ENCODE measurements around the gene OXSR1. TPM values are rescaled to one million over a fixed set of nuclear protein-coding genes. Genes with fewer than 3 reads are reported as not detected.

Gene OXSR1
- total RNA-seq, 1 experiment from 2014 or later: 33.2 TPM

- Histone ChIP-seq H3K36me3 (ENCODE audit: control insufficient read depth, insufficient read depth, low read length) (no peaks in the 10 kb centered on the region), H3K4me1 (ENCODE audit: control insufficient read depth, insufficient read depth, low read length) (no peaks in the 10 kb centered on the region), H3K27me3 (ENCODE audit: control insufficient read depth, insufficient read depth, low read length) (no peaks in the 10 kb centered on the region), H3K9me3 (ENCODE audit: control insufficient read depth, insufficient read depth, low read depth, low read length) (no peaks in the 10 kb centered on the region), H3K27ac (ENCODE audit: low read length) (no peak overlapping the region), H3K4me3 (ENCODE audit: low read depth in 2 of 2, low read length in 2 of 2) (no peak overlapping the region)
- BruUV-seq (replicated peaks): no TSS peak
- TF ChIP-seq REST (IDR thresholded peaks at IDR 0.05; ENCODE audit: insufficient read depth in 1 of 2, low read depth in 2 of 2, low read length in 1 of 2) (no peak), POLR2AphosphoS5 (IDR thresholded peaks at IDR 0.05; ENCODE audit: low read depth, low read length) (no peak)
- TF ChIP-seq, protein P1, sequence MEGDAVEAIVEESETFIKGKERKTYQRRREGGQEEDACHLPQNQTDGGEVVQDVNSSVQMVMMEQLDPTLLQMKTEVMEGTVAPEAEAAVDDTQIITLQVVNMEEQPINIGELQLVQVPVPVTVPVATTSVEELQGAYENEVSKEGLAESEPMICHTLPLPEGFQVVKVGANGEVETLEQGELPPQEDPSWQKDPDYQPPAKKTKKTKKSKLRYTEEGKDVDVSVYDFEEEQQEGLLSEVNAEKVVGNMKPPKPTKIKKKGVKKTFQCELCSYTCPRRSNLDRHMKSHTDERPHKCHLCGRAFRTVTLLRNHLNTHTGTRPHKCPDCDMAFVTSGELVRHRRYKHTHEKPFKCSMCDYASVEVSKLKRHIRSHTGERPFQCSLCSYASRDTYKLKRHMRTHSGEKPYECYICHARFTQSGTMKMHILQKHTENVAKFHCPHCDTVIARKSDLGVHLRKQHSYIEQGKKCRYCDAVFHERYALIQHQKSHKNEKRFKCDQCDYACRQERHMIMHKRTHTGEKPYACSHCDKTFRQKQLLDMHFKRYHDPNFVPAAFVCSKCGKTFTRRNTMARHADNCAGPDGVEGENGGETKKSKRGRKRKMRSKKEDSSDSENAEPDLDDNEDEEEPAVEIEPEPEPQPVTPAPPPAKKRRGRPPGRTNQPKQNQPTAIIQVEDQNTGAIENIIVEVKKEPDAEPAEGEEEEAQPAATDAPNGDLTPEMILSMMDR (IDR thresholded peaks at IDR 0.05): no peak
- CTCF ChIA-PET: no interaction called here
- no peak for DNase-seq (ENCODE audit: low read depth, low spot score)
- ATAC-seq: no peak
- POLR2A ChIA-PET: no interaction called here
- in situ Hi-C loops (cut with HindIII; ENCODE audit: low pct_unique_long_range_greater_than_20kb, low sequenced_read_pairs) (no loop called here), intact Hi-C loops (cut with micrococcal nuclease; ENCODE audit: unreplicated experiment) (no loop called here)
These were observed 99.4 kb downstream of the OXSR1 start for GRCh38 chr3:38264779-38265178.

DNA sequence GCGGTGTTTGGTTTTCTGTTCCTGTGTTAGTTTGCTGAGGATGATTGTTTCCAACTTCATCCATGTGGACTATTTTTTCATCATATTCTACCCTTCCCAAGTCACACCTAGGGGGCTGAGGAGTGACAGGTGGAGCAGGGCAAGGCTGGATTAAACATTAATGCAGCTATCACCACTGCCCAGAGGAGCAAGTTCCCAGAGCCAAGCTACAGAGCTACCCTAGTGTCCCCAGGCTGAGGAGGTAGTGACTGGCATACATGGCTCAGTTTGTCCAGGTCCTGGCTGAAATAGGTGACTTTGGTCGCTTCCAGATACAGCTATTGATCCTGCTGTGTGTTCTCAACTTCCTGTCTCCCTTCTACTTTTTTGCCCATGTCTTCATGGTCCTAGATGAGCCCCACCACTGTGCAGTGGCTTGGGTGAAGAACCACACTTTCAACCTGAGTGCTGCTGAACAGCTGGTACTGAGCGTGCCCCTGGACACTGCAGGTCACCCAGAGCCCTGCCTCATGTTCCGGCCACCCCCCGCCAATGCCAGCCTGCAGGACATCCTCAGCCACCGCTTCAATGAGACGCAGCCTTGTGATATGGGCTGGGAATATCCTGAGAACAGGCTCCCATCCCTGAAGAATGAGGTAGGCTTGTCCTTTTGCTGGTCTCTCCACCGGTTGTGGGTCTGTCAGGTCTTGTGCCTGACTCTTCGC, 100.4 kb downstream of the OXSR1 start, which contains the start of gene SLC22A13:
Gene SLC22A13 (plus strand): TSS at position 209 of the 704 bp plus-strand sequence. CDS start 49 bp downstream, at position 258.
- H3K9me3 ChIP-seq (ENCODE audit: control insufficient read depth, insufficient read depth, low read depth, low read length): no peaks in the 10 kb centered on the region
- H3K27me3 ChIP-seq (ENCODE audit: control insufficient read depth, insufficient read depth, low read length): no peaks in the 10 kb centered on the region
- TF ChIP-seq POLR2AphosphoS5 (IDR thresholded peaks at IDR 0.05; ENCODE audit: low read depth, low read length) (no peak), REST (IDR thresholded peaks at IDR 0.05; ENCODE audit: insufficient read depth in 1 of 2, low read depth in 2 of 2, low read length in 1 of 2) (no peak), SIN3A (IDR thresholded peaks at IDR 0.05; ENCODE audit: borderline replicate concordance, insufficient read depth, low read depth, low read length) (no peak), TCF7L2 (IDR thresholded peaks at IDR 0.05; ENCODE audit: low read depth, low read length) (no peak)
- TF ChIP-seq, protein P1 (IDR thresholded peaks at IDR 0.05): no peak
- intact Hi-C loops (cut with micrococcal nuclease; ENCODE audit: unreplicated experiment) (no loop called here), in situ Hi-C loops (cut with HindIII; ENCODE audit: low pct_unique_long_range_greater_than_20kb, low sequenced_read_pairs) (no loop called here)
- DNase-seq (ENCODE audit: low read depth, low spot score) (no peak), ATAC-seq (no peak)
- BruUV-seq (replicated peaks): no TSS peak
- H3K4me1 ChIP-seq (ENCODE audit: control insufficient read depth, insufficient read depth, low read length): no peaks in the 10 kb centered on the region
- H3K27ac ChIP-seq (ENCODE audit: low read length): no peak within 1 kb of the TSS
- H3K4me3 ChIP-seq (ENCODE audit: low read depth in 2 of 2, low read length in 2 of 2): no peak within 1 kb of the TSS
- ChIA-PET CTCF (no interaction called here), POLR2A (interaction anchor here (0.7 kb wide), 1 partner anchor 73 kb away, joined by 4 read pairs; no protein-coding TSS in a partner anchor)
- H3K36me3 ChIP-seq (ENCODE audit: control insufficient read depth, insufficient read depth, low read length): no peaks in the 10 kb centered on the region

Measured in Panc1 (cell line).